AG04450 (cell line): Measurements from ENCODE around the gene RPH3AL. TPM values are rescaled to one million over a fixed set of nuclear protein-coding genes. Genes with fewer than 3 reads are reported as not detected.

Source experiments
- CTCF ChIA-PET: fragments of 300-600, 350-600 bp; formaldehyde crosslinking; extraction: SDS; loops from one replicate; lab custom pipeline; 2022; ENCODE audit warnings: antibody characterized with exemption, inconsistent platforms; lab: Charles Lee
- POLR2A ChIA-PET: fragments of 350-600 bp; formaldehyde crosslinking; extraction: SDS; loops from one replicate; lab custom pipeline; 2021; ENCODE audit warnings: antibody characterized with exemption, inconsistent platforms; lab: Yijun Ruan, JAX
- DNase-seq: peaks from one replicate; pipeline ENCODE4 v3.0.0-alpha.2; 2011; ENCODE audit warnings: low read depth, low spot score
- H3K27ac ChIP-seq: one replicate; pipeline ENCODE4 v1.5.1; 2012; ENCODE audit warnings: low read depth, low read length, control low read depth
- H3K27me3 ChIP-seq: one replicate; pipeline ENCODE4 v1.6.0; 2012; ENCODE audit warnings: low read length; ENCODE audit not compliant: control insufficient read depth, insufficient read depth
- H3K4me3 ChIP-seq: 2 replicates; pipeline ENCODE4 v1.5.1; 2011; ENCODE audit warnings: mild to moderate bottlenecking, low read depth, low read length, control low read depth
- H3K9me3 ChIP-seq: 2 replicates; pipeline ENCODE4 v1.5.1; 2012; ENCODE audit warnings: low read length; ENCODE audit not compliant: control insufficient read depth, insufficient read depth
- polyA plus RNA-seq: library from polyadenylated mRNA; depleted of rRNA; stranded (reverse); fragments of >200 nt; gene quantifications from 2 replicates; pipeline ENCODE4 v1.2.3, GENCODE V29; 2011
- TF ChIP-seq, protein P1 (sequence below): IDR thresholded peaks from 2 replicates; pipeline ENCODE4 v1.5.1; 2011; ENCODE audit warnings: low read depth, low read length, control low read depth, inconsistent platforms

RPH3AL gene
- polyA plus RNA-seq, 1 experiment = 1.3 TPM

DNA sequence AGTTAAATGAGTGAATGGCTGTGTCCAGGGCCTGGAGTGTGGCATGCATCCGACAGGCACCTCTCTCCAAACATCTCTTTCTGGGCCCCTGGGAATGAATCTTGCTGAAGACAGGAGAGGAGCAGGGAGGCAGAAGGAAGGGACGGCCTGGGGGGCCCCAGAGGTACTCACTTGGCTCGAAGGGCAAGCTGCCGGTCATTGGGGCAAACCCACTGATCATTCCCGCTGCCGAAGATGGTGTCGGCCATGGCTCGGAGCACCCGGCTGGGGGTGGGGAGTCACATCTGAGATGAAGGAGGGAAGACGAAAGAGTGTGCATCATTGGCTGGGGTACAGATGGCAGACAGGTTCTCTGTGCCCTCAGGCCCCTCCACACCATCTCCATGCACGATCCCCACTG lies 25.3 kb downstream of the RPH3AL start:
- Histone ChIP-seq H3K9me3 (no peaks in the 10 kb centered on the region), H3K4me3 (no peak overlapping the region), H3K27me3 (peaks cover 32% of the 10 kb centered on the region), H3K27ac (no peak overlapping the region)
- DNase-seq = no peak
- ChIA-PET POLR2A (no interaction called here), CTCF (no interaction called here)
- TF ChIP-seq, protein P1, sequence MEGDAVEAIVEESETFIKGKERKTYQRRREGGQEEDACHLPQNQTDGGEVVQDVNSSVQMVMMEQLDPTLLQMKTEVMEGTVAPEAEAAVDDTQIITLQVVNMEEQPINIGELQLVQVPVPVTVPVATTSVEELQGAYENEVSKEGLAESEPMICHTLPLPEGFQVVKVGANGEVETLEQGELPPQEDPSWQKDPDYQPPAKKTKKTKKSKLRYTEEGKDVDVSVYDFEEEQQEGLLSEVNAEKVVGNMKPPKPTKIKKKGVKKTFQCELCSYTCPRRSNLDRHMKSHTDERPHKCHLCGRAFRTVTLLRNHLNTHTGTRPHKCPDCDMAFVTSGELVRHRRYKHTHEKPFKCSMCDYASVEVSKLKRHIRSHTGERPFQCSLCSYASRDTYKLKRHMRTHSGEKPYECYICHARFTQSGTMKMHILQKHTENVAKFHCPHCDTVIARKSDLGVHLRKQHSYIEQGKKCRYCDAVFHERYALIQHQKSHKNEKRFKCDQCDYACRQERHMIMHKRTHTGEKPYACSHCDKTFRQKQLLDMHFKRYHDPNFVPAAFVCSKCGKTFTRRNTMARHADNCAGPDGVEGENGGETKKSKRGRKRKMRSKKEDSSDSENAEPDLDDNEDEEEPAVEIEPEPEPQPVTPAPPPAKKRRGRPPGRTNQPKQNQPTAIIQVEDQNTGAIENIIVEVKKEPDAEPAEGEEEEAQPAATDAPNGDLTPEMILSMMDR = no peak

DNA sequence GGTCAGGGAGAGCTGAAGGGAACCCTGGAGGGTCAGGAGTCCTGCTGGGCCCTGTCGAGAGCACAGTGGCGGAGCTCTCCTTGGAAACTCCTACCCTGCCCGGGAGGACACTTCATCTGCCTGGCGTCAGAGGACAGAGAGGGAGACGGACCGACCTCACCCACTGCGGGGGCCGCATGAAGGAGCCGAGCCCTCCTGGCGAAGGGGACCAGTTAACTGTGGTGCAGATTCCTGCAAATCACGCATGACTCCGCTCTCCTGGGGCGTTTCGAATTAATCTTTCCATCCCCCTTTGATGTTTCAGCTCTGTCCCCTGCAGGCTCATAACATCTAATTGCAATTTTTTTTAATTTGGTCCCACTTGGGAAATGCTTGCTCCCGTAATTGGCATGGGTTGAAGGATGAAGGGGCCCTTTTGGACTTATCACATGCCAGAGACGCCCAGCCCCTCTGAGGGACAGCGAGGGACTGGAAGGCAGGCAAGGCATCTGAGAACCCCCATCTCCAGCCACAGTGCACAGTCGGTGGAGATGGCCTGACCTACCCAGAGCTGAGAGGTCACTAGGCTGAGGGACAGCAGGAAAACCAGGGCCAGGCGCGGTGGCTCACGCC lies 26.5 kb downstream of the RPH3AL start:
- H3K27ac ChIP-seq = no peak overlapping the region
- DNase-seq = no peak
- H3K27me3 ChIP-seq = peaks cover 32% of the 10 kb centered on the region
- ChIA-PET POLR2A (no interaction called here), CTCF (no interaction called here)
- H3K4me3 ChIP-seq = no peak overlapping the region
- H3K9me3 ChIP-seq = no peaks in the 10 kb centered on the region
- TF ChIP-seq, protein P1 = no peak

DNA sequence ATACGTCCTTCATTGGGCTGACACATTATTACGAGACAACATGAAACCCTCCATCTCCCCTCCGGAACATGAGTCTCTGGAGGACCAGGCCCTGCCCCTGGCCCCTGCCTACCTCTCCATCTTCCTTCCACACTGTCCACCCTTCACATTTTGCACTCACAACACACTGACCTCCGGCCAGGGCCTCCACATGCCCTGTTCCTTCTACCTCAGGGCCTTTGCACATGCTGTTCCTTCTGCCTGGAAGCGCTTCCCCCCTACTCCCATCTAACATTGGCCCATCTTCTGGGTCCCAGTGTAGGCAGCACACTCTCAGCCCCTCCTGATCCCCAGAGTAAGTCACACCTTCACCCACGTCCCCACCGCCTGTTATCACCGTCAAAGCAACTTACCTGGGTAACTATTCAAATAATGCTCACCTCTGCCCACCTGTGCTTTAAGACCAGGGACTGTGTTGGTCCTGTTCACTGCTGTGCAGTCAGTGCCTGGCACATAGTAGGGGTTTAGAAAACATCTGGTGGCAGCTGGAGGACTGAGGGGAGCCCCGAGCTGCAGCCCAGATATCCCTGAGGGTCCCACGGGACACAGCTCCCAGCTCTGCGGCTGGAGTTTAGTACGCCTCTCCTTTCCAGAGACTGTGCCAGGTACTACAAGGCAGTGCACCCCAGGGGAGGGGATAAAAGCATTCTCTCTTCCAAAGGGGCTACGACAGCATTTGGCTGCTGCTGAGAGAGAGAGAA lies 27.2 kb downstream of the RPH3AL start:
- Histone ChIP-seq H3K4me3 (no peak overlapping the region), H3K27ac (no peak overlapping the region), H3K27me3 (peaks cover 35% of the 10 kb centered on the region), H3K9me3 (no peaks in the 10 kb centered on the region)
- no peak for DNase-seq
- ChIA-PET POLR2A (no interaction called here), CTCF (no interaction called here)
- TF ChIP-seq, protein P1 = no peak

DNA sequence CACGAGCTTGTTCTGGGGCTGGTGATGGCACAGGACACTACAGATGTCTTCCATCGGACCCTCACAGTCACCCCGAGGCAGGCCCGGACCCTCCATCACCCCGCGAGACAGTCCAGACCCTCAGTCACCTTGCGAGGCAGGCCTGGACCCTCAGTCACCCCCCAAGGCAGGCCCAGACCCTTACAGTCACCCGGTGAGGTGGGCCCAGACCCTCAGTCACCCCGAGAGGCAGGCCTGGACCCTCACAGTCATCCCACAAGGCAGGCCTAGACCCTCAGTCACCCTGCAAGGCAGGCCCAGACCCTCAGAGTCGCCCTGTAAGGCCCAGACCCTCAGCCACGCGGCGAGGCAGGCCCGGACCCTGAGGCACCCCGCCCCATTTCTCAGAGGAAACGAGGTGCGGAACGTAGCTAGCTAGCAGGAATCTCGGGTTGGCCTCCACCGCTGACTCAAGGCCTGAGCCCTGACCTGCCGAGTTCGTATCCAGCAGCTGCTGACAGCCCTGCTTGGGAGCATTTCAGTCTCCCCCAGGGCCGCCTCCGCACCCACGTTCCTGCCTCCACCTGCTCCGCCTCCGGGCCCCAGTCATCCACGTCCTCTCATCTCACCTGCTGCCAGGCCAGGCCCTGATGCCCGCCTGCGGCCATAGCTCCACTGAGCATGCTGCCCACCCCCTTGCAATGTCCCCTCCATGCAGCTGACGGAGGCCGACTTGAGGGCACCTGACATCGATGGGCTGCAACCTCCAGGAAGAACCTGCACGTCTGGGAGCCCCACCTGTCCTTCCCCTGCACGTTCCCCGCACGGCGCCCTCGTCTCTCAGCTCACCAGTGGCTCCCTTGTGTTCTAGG lies 28.7 kb downstream of the RPH3AL start:
- POLR2A ChIA-PET = no interaction called here
- H3K27me3 ChIP-seq = peaks cover 32% of the 10 kb centered on the region
- peaks cover 4% of the 10 kb centered on the region; the same call in 1 of the 2 replicates for H3K9me3 ChIP-seq
- CTCF ChIA-PET = no interaction called here
- H3K4me3 ChIP-seq = no peak overlapping the region
- no peak overlapping the region for H3K27ac ChIP-seq
- TF ChIP-seq, protein P1 = no peak
- DNase-seq = no peak
